Erythroblast (primary cell): Measurements from ENCODE around the gene POLR1E.

ENCODE experiments used
- GATA1 ChIP-seq: IDR thresholded peaks from 2 replicates; pipeline ENCODE4 v1.6.1; 2011; ENCODE audit warnings: low read depth, mild to moderate bottlenecking, control low read depth, low read length, moderate library complexity
- POLR2A ChIP-seq: IDR thresholded peaks from 2 replicates; pipeline ENCODE4 v1.6.1; 2011; ENCODE audit warnings: mild to moderate bottlenecking, low read length

DNA sequence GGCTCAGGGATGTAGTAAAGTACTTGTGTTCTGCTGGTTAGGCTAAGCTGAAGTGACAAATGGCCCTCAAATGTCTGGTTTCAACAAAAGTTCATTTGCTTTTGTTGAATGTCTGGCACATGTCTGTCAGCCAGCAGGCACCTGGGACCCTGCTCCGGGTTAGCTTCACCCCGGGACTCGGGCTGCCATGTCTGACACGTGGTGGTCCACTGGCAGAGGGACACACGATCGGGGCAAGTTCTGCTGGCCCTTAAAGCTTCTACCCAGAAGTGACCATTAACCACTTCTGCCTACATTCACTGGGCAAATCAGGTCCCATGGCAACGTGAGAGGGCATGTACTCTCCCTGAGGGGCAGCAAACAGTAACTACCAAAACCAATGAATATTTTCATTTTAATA is 23.8 kb downstream of the POLR1E start:
- no peak for TF ChIP-seq POLR2A
- no peak for TF ChIP-seq GATA1
